Neural progenitor cell (in vitro differentiated cells): ENCODE data around the gene AMACR. TPM values are rescaled to one million over a fixed set of nuclear protein-coding genes. Genes with fewer than 3 reads are reported as not detected.
"Not testable (repeated sequence)": the region's sequence is repeated elsewhere in the genome, so short reads cannot be mapped to it uniquely, and the experiment has no call there.

Experiments used
- DNase-seq: peaks from one replicate; pipeline ENCODE4 v3.0.0-alpha.2; 2016; ENCODE audit warnings: low spot score
- H2AFZ ChIP-seq: fragments of 200-600 bp; sonication (generic); replicated peaks from 2 replicates; pipeline ENCODE4 v1.6.1; 2016; ENCODE audit warnings: antibody characterized with exemption
- H3F3A ChIP-seq: fragments of 200-600 bp; sonication (generic); 2 replicates; pipeline ENCODE4 v1.6.1; 2016; ENCODE audit warnings: antibody characterized with exemption, low read depth
- H3K27ac ChIP-seq: fragments of 200-600 bp; sonication (generic); 2 replicates; pipeline ENCODE4 v1.5.1; 2016; ENCODE audit warnings: mild to moderate bottlenecking
- H3K27me3 ChIP-seq: fragments of 200-600 bp; sonication (generic); 2 replicates; pipeline ENCODE4 v1.6.1; 2016; ENCODE audit warnings: mild to moderate bottlenecking, moderate library complexity
- H3K36me3 ChIP-seq: fragments of 200-600 bp; sonication (generic); 2 replicates; pipeline ENCODE4 v1.5.1; 2016
- H3K4me1 ChIP-seq: fragments of 200-600 bp; sonication (generic); 2 replicates; pipeline ENCODE4 v1.6.1; 2016; ENCODE audit warnings: mixed run types
- H3K4me2 ChIP-seq: fragments of 200-600 bp; sonication (generic); 2 replicates; pipeline ENCODE4 v1.6.1; 2016
- H3K4me3 ChIP-seq: fragments of 200-600 bp; sonication (generic); 2 replicates; pipeline ENCODE4 v1.5.1; 2016
- H3K79me2 ChIP-seq: fragments of 200-600 bp; sonication (generic); 2 replicates; pipeline ENCODE4 v1.6.1; 2016; ENCODE audit warnings: low read depth
- H3K9ac ChIP-seq: fragments of 200-600 bp; sonication (generic); 2 replicates; pipeline ENCODE4 v1.6.1; 2016
- H3K9me3 ChIP-seq: fragments of 200-600 bp; sonication (generic); 2 replicates; pipeline ENCODE4 v1.5.1; 2016; ENCODE audit warnings: low read depth
- H4K20me1 ChIP-seq: fragments of 200-600 bp; sonication (generic); 2 replicates; pipeline ENCODE4 v1.6.1; 2016; ENCODE audit warnings: low read depth
- H3K27ac Mint-ChIP-seq: 3 replicates; pipeline ENCODE4 v1.8.0; 2021; ENCODE audit warnings: mixed read lengths
- H3K27me3 Mint-ChIP-seq: 2 replicates; pipeline ENCODE4 v1.8.0; 2022; ENCODE audit warnings: low read depth, mild to moderate bottlenecking, inconsistent platforms, moderate library complexity, mixed read lengths; ENCODE audit not compliant: insufficient read depth
- H3K36me3 Mint-ChIP-seq: 3 replicates; pipeline ENCODE4 v1.8.0; 2021; ENCODE audit warnings: mixed read lengths
- H3K4me1 Mint-ChIP-seq: 3 replicates; pipeline ENCODE4 v1.8.0; 2021; ENCODE audit warnings: mixed read lengths
- H3K4me3 Mint-ChIP-seq: 3 replicates; pipeline ENCODE4 v1.8.0; 2021; ENCODE audit warnings: mild to moderate bottlenecking, moderate library complexity, mixed read lengths
- H3K9me3 Mint-ChIP-seq: 3 replicates; pipeline ENCODE4 v1.8.0; 2020; ENCODE audit warnings: mixed read lengths
- CTCF ChIP-seq: fragments of 200-600 bp; sonication (generic); IDR thresholded peaks from 2 replicates; pipeline ENCODE4 v1.5.1; 2017; ENCODE audit warnings: antibody characterized with exemption, mild to moderate bottlenecking
- EZH2 ChIP-seq: fragments of 200-600 bp; sonication (generic); IDR thresholded peaks from 2 replicates; pipeline ENCODE4 v1.6.1; 2017; ENCODE audit warnings: antibody characterized with exemption, mild to moderate bottlenecking, moderate library complexity
- EZH2phosphoT487 ChIP-seq: fragments of 200-600 bp; sonication (generic); IDR thresholded peaks from 2 replicates; pipeline ENCODE4 v1.6.1; 2017; ENCODE audit warnings: antibody characterized with exemption
- total RNA-seq: library from RNA; depleted of rRNA; stranded (reverse); fragments of >200 nt; gene quantifications from 2 replicates; pipeline ENCODE4 v1.2.3, GENCODE V29; 2015; ENCODE audit warnings: low replicate concordance

Gene AMACR
- total RNA-seq, 1 donor from 2014 or later = 14.9 TPM

GRCh38 chr5:34012791-34013190, 4.9 kb upstream of the AMACR start:
- Histone ChIP-seq H3K36me3 (no peaks in the 10 kb centered on the region), H3K27ac (no peak overlapping the region), H3K4me3 (no peak overlapping the region), H3K27me3 (no peaks in the 10 kb centered on the region), H3K9me3 (no peaks in the 10 kb centered on the region), H3K9ac (no peak overlapping the region), H3F3A (peaks cover 13% of the 10 kb centered on the region), H4K20me1 (no peaks in the 10 kb centered on the region), H2AFZ (no peak overlapping the region), H3K4me1 (peaks cover 9% of the 10 kb centered on the region), H3K4me2 (no peak overlapping the region), H3K79me2 (no peaks in the 10 kb centered on the region)
- no peak for TF ChIP-seq EZH2phosphoT487
- Mint-ChIP-seq H3K27ac (no peak overlapping the region), H3K36me3 (no peaks in the 10 kb centered on the region), H3K27me3 (peaks cover 2% of the 10 kb centered on the region), H3K4me3 (no peak overlapping the region), H3K4me1 (peaks cover 15% of the 10 kb centered on the region), H3K9me3 (no peaks in the 10 kb centered on the region)
- DNase-seq = no peak

- Histone ChIP-seq H3K4me2 (no peak overlapping the region), H4K20me1 (no peaks in the 10 kb centered on the region), H3F3A (peaks cover 19% of the 10 kb centered on the region), H2AFZ (no peak overlapping the region), H3K4me1 (peaks cover 15% of the 10 kb centered on the region), H3K79me2 (peaks cover 9% of the 10 kb centered on the region), H3K36me3 (no peaks in the 10 kb centered on the region), H3K9ac (no peak overlapping the region), H3K9me3 (no peaks in the 10 kb centered on the region), H3K27ac (no peak overlapping the region), H3K27me3 (no peaks in the 10 kb centered on the region), H3K4me3 (no peak overlapping the region)
- DNase-seq = no peak
- no peak overlapping the region for H3K4me3 Mint-ChIP-seq
- no peaks in the 10 kb centered on the region for H3K9me3 Mint-ChIP-seq
- no peaks in the 10 kb centered on the region for H3K36me3 Mint-ChIP-seq
- no peak for TF ChIP-seq CTCF
- TF ChIP-seq EZH2 = no peak
- no peak for TF ChIP-seq EZH2phosphoT487
- H3K27ac Mint-ChIP-seq = no peak overlapping the region
- peaks cover 2% of the 10 kb centered on the region for H3K27me3 Mint-ChIP-seq
- H3K4me1 Mint-ChIP-seq = peaks cover 22% of the 10 kb centered on the region
These were observed 3.7 kb upstream of the AMACR start for GRCh38 chr5:34011536-34011935.

- H3K9me3 ChIP-seq, H3K9ac ChIP-seq, H3K27me3 Mint-ChIP-seq: not testable (repeated sequence)
These were observed 2.3 kb upstream of the AMACR start for GRCh38 chr5:34010146-34010545.

GRCh38 chr5:34009610-34010009, 1.8 kb upstream of the AMACR start:
- Histone ChIP-seq H3K36me3 (no peaks in the 10 kb centered on the region), H4K20me1 (no peaks in the 10 kb centered on the region), H3K4me2 (no peak overlapping the region), H3F3A (peaks cover 19% of the 10 kb centered on the region), H3K9me3 (no peaks in the 10 kb centered on the region), H2AFZ (no peak overlapping the region), H3K27ac (peak overlapping the region; percentile 93), H3K4me1 (peaks cover 26% of the 10 kb centered on the region), H3K4me3 (no peak overlapping the region), H3K9ac (no peak overlapping the region), H3K27me3 (no peaks in the 10 kb centered on the region), H3K79me2 (peaks cover 15% of the 10 kb centered on the region)
- DNase-seq = no peak
- H3K9me3 Mint-ChIP-seq = no peaks in the 10 kb centered on the region
- TF ChIP-seq EZH2phosphoT487 (no peak), EZH2 (no peak), CTCF (no peak)
- H3K27ac Mint-ChIP-seq = no peak overlapping the region
- H3K4me1 Mint-ChIP-seq = peaks cover 38% of the 10 kb centered on the region
- H3K36me3 Mint-ChIP-seq = peaks cover 1% of the 10 kb centered on the region
- peaks cover 2% of the 10 kb centered on the region for H3K27me3 Mint-ChIP-seq
- H3K4me3 Mint-ChIP-seq = no peak overlapping the region

More at GRCh38 chr5:34010146-34010545, 2.3 kb upstream of the AMACR start:
- not testable (repeated sequence) for H2AFZ ChIP-seq, H3K36me3 Mint-ChIP-seq, H3K4me3 ChIP-seq, H3K9me3 Mint-ChIP-seq, DNase-seq, H3K27ac Mint-ChIP-seq, H3K4me2 ChIP-seq, H3K36me3 ChIP-seq, H3K27ac ChIP-seq, H4K20me1 ChIP-seq, H3K27me3 ChIP-seq, H3K4me3 Mint-ChIP-seq
- H3K4me1 Mint-ChIP-seq = peaks cover 36% of the 10 kb centered on the region
- Histone ChIP-seq H3F3A (peaks cover 19% of the 10 kb centered on the region), H3K4me1 (peaks cover 26% of the 10 kb centered on the region), H3K79me2 (peaks cover 15% of the 10 kb centered on the region)
